Central memory CD8-positive, alpha-beta T cell (primary cell): ENCODE data around the gene GNAQ.
"Not testable (repeated sequence)": the region's sequence is repeated elsewhere in the genome, so short reads cannot be mapped to it uniquely, and the experiment has no call there.

Experiments
- ATAC-seq: fragments of 150-1000 bp; cut with Tn5 transposase; replicated peaks from 2 replicates; pipeline ENCODE4 v1.10.0; 2022; ENCODE audit warnings: mild to moderate bottlenecking, moderate FRiP score, moderate number of reproducible peaks; ENCODE audit not compliant: poor library complexity, severe bottlenecking; ENCODE audit errors: extremely low read depth
- DNase-seq, 2 donors: peaks; one replicate each; pipeline ENCODE4 v3.0.0; 2021; ENCODE audit warnings: low spot score in 2 of 2
- H3K27ac Mint-ChIP-seq: one replicate; pipeline ENCODE4 v1.8.0; 2022; ENCODE audit warnings: low read depth, mild to moderate bottlenecking, moderate library complexity, mixed read lengths
- H3K27me3 Mint-ChIP-seq: one replicate; pipeline ENCODE4 v1.8.0; 2022; ENCODE audit warnings: mixed read lengths
- H3K36me3 Mint-ChIP-seq: one replicate; pipeline ENCODE4 v1.8.0; 2022; ENCODE audit warnings: mild to moderate bottlenecking, moderate library complexity, mixed read lengths; ENCODE audit not compliant: insufficient read depth
- H3K4me1 Mint-ChIP-seq: one replicate; pipeline ENCODE4 v1.8.0; 2022; ENCODE audit warnings: mixed read lengths
- H3K4me3 Mint-ChIP-seq: one replicate; pipeline ENCODE4 v1.8.0; 2022; ENCODE audit warnings: mild to moderate bottlenecking, moderate library complexity, mixed read lengths
- H3K9me3 Mint-ChIP-seq: one replicate; pipeline ENCODE4 v1.8.0; 2022; ENCODE audit warnings: mixed read lengths

Gene GNAQ

DNA sequence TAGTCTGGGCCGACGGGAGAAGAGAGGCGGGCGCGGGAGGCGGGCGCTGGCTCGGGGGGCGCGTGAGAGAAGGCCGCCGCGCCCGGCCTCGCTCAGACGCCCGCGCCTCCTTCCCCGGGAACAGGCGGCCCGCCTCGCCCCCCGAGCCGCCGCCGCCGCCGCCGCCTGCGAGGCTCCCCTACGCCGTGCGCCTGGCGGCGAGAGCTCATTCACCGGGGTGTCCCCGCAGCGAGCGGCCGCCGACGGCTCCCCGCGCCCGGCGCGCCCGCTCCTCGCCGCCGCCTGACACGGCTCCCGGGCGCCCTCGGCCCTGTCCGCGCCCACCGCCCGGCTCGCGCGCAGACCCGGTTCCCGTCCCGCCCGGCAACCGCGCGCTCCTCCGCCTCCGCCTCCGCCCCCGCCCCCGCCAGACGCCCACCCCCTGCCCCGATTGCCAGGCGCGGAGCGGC is at the start of gene GNAQ:
TSS of gene GNAQ (minus strand) at position 368 of the 449 bp plus-strand sequence. CDS start 576 bp downstream, outside the sequence.
- peaks cover 4% of the 10 kb centered on the region for H3K36me3 Mint-ChIP-seq
- ATAC-seq, result peak; percentile 31
- H3K9me3 Mint-ChIP-seq, result no peaks in the 10 kb centered on the region
- peak within 1 kb of the TSS; percentile 84 for H3K4me3 Mint-ChIP-seq
- peak within 1 kb of the TSS; percentile 70 for H3K27ac Mint-ChIP-seq
- DNase-seq, result peak in 1 of 2 donors; percentile 22
- peaks cover 30% of the 10 kb centered on the region for H3K4me1 Mint-ChIP-seq
- peaks cover 73% of the 10 kb centered on the region for H3K27me3 Mint-ChIP-seq

DNA sequence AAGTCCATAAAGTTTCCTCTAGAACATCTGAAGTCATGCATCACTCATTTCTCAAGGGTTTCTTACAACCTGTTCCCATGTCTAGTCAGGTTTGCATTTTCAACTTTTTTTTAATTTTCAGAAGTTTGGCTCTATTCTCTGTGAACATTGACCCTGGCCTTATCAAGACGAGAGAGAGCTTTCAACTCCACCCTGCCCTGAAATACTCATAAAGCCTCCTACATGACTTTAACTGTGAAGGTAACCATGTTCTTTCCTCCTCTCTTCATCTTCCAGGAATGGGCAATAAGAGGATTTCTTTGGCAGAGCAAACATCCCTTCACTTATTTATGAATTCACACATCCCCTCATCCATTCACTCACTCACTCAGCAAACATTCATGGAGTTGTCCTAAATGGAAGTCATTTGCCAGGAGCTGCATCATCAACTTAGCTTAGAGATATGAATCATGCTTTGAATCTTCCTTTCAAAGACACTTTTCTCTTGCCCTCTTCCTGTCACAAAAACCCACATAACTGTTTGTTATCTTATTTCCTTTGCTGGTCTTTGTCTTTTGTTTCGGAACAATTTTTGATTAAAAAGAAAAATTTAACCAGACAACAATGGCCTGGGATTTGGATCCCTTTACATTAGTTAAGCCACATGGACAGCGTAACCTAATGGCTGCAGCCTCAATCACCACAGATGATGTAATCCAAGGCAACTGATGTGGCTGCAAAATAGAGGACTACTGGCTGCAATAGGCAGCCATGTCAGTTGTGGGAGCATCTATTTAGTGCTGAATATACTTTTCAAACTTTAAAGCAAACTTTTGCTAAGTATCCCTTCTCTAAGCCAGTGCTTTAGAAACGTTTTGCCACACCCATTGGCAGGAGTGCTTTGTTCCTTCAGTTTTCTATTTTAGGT is 43.0 kb upstream of the GNAQ start:
- DNase-seq, result no peak
- Mint-ChIP-seq H3K4me1 (peaks cover 28% of the 10 kb centered on the region), H3K36me3 (no peaks in the 10 kb centered on the region), H3K4me3 (peak overlapping the region; percentile 17), H3K27me3 (no peaks in the 10 kb centered on the region), H3K27ac (peak overlapping the region; percentile 0), H3K9me3 (peaks cover 10% of the 10 kb centered on the region)
- ATAC-seq, result peak; percentile 52

GRCh38 chr9:78073722-78074121 is 42.1 kb upstream of the GNAQ start:
- peaks cover 10% of the 10 kb centered on the region for H3K9me3 Mint-ChIP-seq
- H3K27ac Mint-ChIP-seq, result no peak overlapping the region
- peaks cover 28% of the 10 kb centered on the region for H3K4me1 Mint-ChIP-seq
- H3K36me3 Mint-ChIP-seq, result no peaks in the 10 kb centered on the region
- peaks cover 2% of the 10 kb centered on the region for H3K27me3 Mint-ChIP-seq
- DNase-seq (no peak), ATAC-seq (no peak)
- no peak overlapping the region for H3K4me3 Mint-ChIP-seq

- peaks cover 12% of the 10 kb centered on the region for H3K27me3 Mint-ChIP-seq
- peaks cover 5% of the 10 kb centered on the region for H3K9me3 Mint-ChIP-seq
- peaks cover 28% of the 10 kb centered on the region for H3K4me1 Mint-ChIP-seq
- no peak overlapping the region for H3K27ac Mint-ChIP-seq
- ATAC-seq (no peak), DNase-seq (no peak)
- H3K36me3 Mint-ChIP-seq, result no peaks in the 10 kb centered on the region
- no peak overlapping the region for H3K4me3 Mint-ChIP-seq
These were observed 41.1 kb upstream of the GNAQ start for GRCh38 chr9:78072586-78073199.

DNA sequence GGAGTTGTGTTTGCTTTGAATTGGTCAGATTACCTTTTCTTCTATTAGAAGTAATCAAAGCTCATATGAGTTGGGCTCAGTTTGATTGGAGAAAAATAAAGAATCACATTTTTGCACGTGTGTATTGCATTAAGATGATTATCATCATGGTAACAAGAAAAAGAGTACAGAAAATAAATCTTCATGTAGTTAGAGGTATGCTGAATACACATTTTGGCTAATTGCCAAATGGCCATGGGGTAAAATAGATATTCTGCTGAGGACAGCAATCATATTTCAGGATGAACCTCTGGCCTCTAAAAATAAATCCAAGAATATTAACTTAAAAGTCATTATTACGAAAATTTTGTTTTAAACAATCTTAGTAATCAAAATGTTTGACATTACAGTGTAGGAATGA is 38.9 kb upstream of the GNAQ start:
- H3K4me3 Mint-ChIP-seq, result no peak overlapping the region
- H3K9me3 Mint-ChIP-seq, result peaks cover 7% of the 10 kb centered on the region
- H3K27ac Mint-ChIP-seq, result no peak overlapping the region
- ATAC-seq (no peak), DNase-seq (no peak)
- no peaks in the 10 kb centered on the region for H3K36me3 Mint-ChIP-seq
- H3K4me1 Mint-ChIP-seq, result peaks cover 20% of the 10 kb centered on the region
- peaks cover 27% of the 10 kb centered on the region for H3K27me3 Mint-ChIP-seq

GRCh38 chr9:78064075-78064474 is 32.5 kb upstream of the GNAQ start:
- Mint-ChIP-seq H3K4me1 (no peaks in the 10 kb centered on the region), H3K27me3 (peaks cover 27% of the 10 kb centered on the region), H3K4me3 (no peak overlapping the region), H3K36me3 (no peaks in the 10 kb centered on the region), H3K9me3 (peaks cover 13% of the 10 kb centered on the region), H3K27ac (no peak overlapping the region)
- ATAC-seq (no peak), DNase-seq (no peak)

DNA sequence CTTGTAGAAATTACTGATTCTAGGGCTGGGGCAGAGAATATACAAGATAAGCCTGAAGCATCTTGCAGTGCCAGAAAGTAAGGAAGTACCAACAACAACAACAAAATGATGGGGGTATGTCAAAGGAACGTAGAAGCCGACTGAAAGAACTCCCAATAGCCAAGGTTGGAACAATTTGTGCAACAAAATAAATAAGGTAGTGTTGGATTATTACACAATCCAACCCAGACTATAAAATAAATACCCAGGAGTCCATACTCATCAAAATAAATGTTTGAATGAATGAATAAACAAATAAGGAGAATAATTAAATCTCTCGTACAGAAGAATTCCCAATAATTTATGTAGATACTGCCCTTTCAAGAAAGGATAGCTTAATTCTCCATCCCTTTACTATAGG is 31.1 kb upstream of the GNAQ start:
- H3K4me1 Mint-ChIP-seq, result no peaks in the 10 kb centered on the region
- H3K36me3 Mint-ChIP-seq, result no peaks in the 10 kb centered on the region
- no peak overlapping the region for H3K27ac Mint-ChIP-seq
- peaks cover 27% of the 10 kb centered on the region for H3K27me3 Mint-ChIP-seq
- ATAC-seq (no peak), DNase-seq (no peak)
- H3K9me3 Mint-ChIP-seq, result peaks cover 13% of the 10 kb centered on the region
- no peak overlapping the region for H3K4me3 Mint-ChIP-seq

GRCh38 chr9:78054218-78054617 is 22.6 kb upstream of the GNAQ start:
- H3K27ac Mint-ChIP-seq, ATAC-seq, H3K36me3 Mint-ChIP-seq, DNase-seq, H3K9me3 Mint-ChIP-seq, H3K4me3 Mint-ChIP-seq: not testable (repeated sequence)
- Mint-ChIP-seq H3K27me3 (peaks cover 49% of the 10 kb centered on the region), H3K4me1 (peaks cover 13% of the 10 kb centered on the region)

- DNase-seq (no peak), ATAC-seq (no peak)
- peaks cover 13% of the 10 kb centered on the region for H3K4me1 Mint-ChIP-seq
- H3K9me3 Mint-ChIP-seq, result no peaks in the 10 kb centered on the region
- no peaks in the 10 kb centered on the region for H3K36me3 Mint-ChIP-seq
- no peak overlapping the region for H3K4me3 Mint-ChIP-seq
- H3K27me3 Mint-ChIP-seq, result peaks cover 52% of the 10 kb centered on the region
- no peak overlapping the region for H3K27ac Mint-ChIP-seq
These were observed 22.0 kb upstream of the GNAQ start for GRCh38 chr9:78053627-78054026.

DNA sequence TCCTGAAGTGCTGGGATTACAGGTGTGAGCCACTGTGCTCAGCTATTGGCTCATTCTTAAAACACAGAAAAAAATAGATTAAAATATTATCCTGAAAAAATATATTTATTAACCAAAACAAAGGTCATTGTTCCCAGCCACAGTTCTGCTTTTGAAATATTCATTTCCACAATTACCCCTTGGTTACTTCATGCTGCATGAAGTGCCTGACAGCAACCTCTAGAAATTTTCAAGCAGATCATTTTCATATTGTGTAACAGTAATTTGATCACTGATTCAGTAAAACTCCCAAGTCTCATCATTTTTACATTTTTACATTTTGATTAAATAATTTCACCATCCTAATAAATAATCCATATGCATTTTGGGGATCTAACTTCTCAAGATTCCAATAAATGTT is 18.8 kb upstream of the GNAQ start:
- ATAC-seq (no peak), DNase-seq (no peak)
- Mint-ChIP-seq H3K36me3 (no peaks in the 10 kb centered on the region), H3K4me1 (peaks cover 13% of the 10 kb centered on the region), H3K9me3 (no peaks in the 10 kb centered on the region), H3K27me3 (peaks cover 40% of the 10 kb centered on the region), H3K4me3 (no peak overlapping the region), H3K27ac (no peak overlapping the region)

GRCh38 chr9:78049484-78049883 is 17.9 kb upstream of the GNAQ start:
- H3K27me3 Mint-ChIP-seq, result peaks cover 40% of the 10 kb centered on the region
- no peaks in the 10 kb centered on the region for H3K9me3 Mint-ChIP-seq
- peaks cover 13% of the 10 kb centered on the region for H3K4me1 Mint-ChIP-seq
- ATAC-seq (no peak), DNase-seq (no peak)
- H3K4me3 Mint-ChIP-seq, result no peak overlapping the region
- no peak overlapping the region for H3K27ac Mint-ChIP-seq
- no peaks in the 10 kb centered on the region for H3K36me3 Mint-ChIP-seq

DNA sequence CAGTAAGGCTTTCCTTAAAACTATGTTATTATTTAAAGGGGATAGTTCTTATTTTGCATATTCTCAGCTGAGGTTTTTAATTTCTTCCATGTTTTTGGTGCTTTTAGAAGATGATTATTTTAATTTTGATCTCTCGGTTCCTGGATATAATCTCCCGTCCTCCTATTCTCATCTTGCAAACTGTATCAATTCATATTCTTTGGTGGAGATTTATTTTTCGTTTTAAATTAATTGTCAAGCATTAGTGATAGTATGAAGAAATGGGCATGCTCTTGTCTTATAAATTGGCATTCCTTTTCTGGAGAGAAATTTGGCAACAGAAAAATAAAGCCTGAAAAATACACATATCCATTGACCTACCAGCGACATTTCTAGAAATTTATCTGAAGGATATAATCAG is 15.5 kb upstream of the GNAQ start:
- Mint-ChIP-seq H3K4me3 (no peak overlapping the region), H3K36me3 (no peaks in the 10 kb centered on the region), H3K27ac (no peak overlapping the region), H3K9me3 (no peaks in the 10 kb centered on the region), H3K4me1 (no peaks in the 10 kb centered on the region), H3K27me3 (peaks cover 58% of the 10 kb centered on the region)
- no peak for ATAC-seq
- DNase-seq, result no peak

DNA sequence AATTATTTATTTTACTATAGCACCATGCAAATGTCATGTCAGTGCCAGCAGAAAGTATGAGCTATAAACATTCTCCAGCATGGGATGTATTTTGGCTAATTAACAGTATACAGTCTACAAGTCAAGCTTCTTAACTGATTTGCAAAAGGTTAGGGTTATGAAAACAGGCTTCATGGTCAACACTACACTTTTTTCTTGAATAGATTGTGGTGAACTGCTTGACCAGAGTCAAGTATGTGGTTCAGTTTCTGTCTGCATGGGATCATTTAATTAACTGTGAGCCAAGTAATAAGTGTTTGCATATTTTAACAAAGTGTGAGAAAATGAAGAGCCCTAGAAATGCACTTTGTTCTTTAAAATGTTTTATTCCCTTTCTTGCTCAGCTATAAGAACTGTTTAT is 14.5 kb upstream of the GNAQ start:
- Mint-ChIP-seq H3K4me1 (no peaks in the 10 kb centered on the region), H3K27ac (no peak overlapping the region), H3K27me3 (peaks cover 64% of the 10 kb centered on the region), H3K4me3 (no peak overlapping the region), H3K9me3 (no peaks in the 10 kb centered on the region), H3K36me3 (no peaks in the 10 kb centered on the region)
- ATAC-seq (no peak), DNase-seq (no peak)
